Activated naive CD4-positive, alpha-beta T cell treated with Interleukin-2 at 50 U/mL for 16 hours (primary cell): ENCODE measurements around the gene REEP3.

Experiments
- DNase-seq: peaks from one replicate; pipeline ENCODE4 v3.0.0-alpha.2; 2020

REEP3 gene

GRCh38 chr10:63670291-63670898 is 149.2 kb downstream of the REEP3 start:
- DNase-seq: no peak

GRCh38 chr10:63671317-63671937 is 150.2 kb downstream of the REEP3 start:
- DNase-seq: no peak

GRCh38 chr10:63672491-63672890 is 151.3 kb downstream of the REEP3 start:
- DNase-seq: no peak

- no peak for DNase-seq
Observed at GRCh38 chr10:63673246-63673645, 152.0 kb downstream of the REEP3 start.

GRCh38 chr10:63673846-63674245 is 152.6 kb downstream of the REEP3 start:
- DNase-seq: no peak
